HG02571 (cell line): ENCODE data around the gene SYNGR3.
A peak's percentile ranks its signal among the peaks of the same experiment; 100 is the strongest.

Experiments
- ATAC-seq: cut with Tn5 transposase; IDR thresholded peaks from one replicate; pipeline ENCODE4 v1.9.1; 2021; ENCODE audit warnings: mild to moderate bottlenecking, moderate library complexity; ENCODE audit not compliant: unreplicated experiment

The SYNGR3 gene

GRCh38 chr16:1991948-1992703, 2.4 kb downstream of the SYNGR3 start:
- ATAC-seq, result peak; percentile 46

GRCh38 chr16:1992704-1993317, 3.0 kb downstream of the SYNGR3 start:
- ATAC-seq, result no peak

GRCh38 chr16:1993731-1994131, 4.0 kb downstream of the SYNGR3 start:
- no peak for ATAC-seq

- ATAC-seq, result no peak
Observed at GRCh38 chr16:1997494-1998359, 8.0 kb downstream of the SYNGR3 start.

- no peak for ATAC-seq
Observed at GRCh38 chr16:1998360-1998835, 8.6 kb downstream of the SYNGR3 start.

GRCh38 chr16:1998852-1999801, 9.4 kb downstream of the SYNGR3 start:
- ATAC-seq, result no peak

GRCh38 chr16:1999866-2000514, 10.2 kb downstream of the SYNGR3 start:
- ATAC-seq, result no peak

- no peak for ATAC-seq
Observed at GRCh38 chr16:2001035-2001434, 11.3 kb downstream of the SYNGR3 start.

- ATAC-seq, result no peak
Observed at GRCh38 chr16:2001456-2002355, 11.9 kb downstream of the SYNGR3 start.

GRCh38 chr16:2002406-2003230, 12.8 kb downstream of the SYNGR3 start:
- no peak for ATAC-seq

- no peak for ATAC-seq
Observed at GRCh38 chr16:2003231-2003826, 13.6 kb downstream of the SYNGR3 start.

- ATAC-seq, result peak; percentile 56
Observed at GRCh38 chr16:2003827-2004641, 14.3 kb downstream of the SYNGR3 start.

GRCh38 chr16:2004795-2005517, 15.2 kb downstream of the SYNGR3 start:
- no peak for ATAC-seq

GRCh38 chr16:2005646-2006045, 15.9 kb downstream of the SYNGR3 start:
- no peak for ATAC-seq

GRCh38 chr16:2006317-2006716, 16.5 kb downstream of the SYNGR3 start:
- no peak for ATAC-seq
